Activated gamma-delta T cell (primary cell): ENCODE measurements around the gene PIP5K1C.

ENCODE experiments used
- DNase-seq: peaks from one replicate; lab custom pipeline; 2025; lab: John Stamatoyannopoulos, UW

PIP5K1C gene

GRCh38 chr19:3721131-3721886 is 21.0 kb upstream of the PIP5K1C start:
- DNase-seq: peak; percentile 77

GRCh38 chr19:3720349-3720917 is 20.2 kb upstream of the PIP5K1C start:
- no peak for DNase-seq

GRCh38 chr19:3719868-3720267 is 19.6 kb upstream of the PIP5K1C start:
- DNase-seq: no peak

GRCh38 chr19:3716147-3716668 is 15.9 kb upstream of the PIP5K1C start:
- no peak for DNase-seq

- no peak for DNase-seq
Measured at GRCh38 chr19:3712663-3713611, 12.7 kb upstream of the PIP5K1C start.

- DNase-seq: no peak
Measured at GRCh38 chr19:3710265-3710812, 10.1 kb upstream of the PIP5K1C start.

GRCh38 chr19:3708207-3708931 is 8.1 kb upstream of the PIP5K1C start, which contains the start of gene TJP3:
Gene TJP3 (plus strand): TSS chr19:3708384. CDS start chr19:3728433, 20,049 bp downstream.
- no peak for DNase-seq

GRCh38 chr19:3707868-3708206 is 7.6 kb upstream of the PIP5K1C start:
- DNase-seq: no peak

GRCh38 chr19:3701200-3701599 is 932 bp upstream of the PIP5K1C start:
- DNase-seq: no peak

- DNase-seq: no peak
Measured at GRCh38 chr19:3699741-3700241, 477 bp downstream of the PIP5K1C start.

GRCh38 chr19:3698974-3699740 is 1.1 kb downstream of the PIP5K1C start:
- no peak for DNase-seq

GRCh38 chr19:3698386-3698950 is 1.8 kb downstream of the PIP5K1C start:
- DNase-seq: no peak

GRCh38 chr19:3697671-3698385 is 2.4 kb downstream of the PIP5K1C start:
- DNase-seq: no peak

GRCh38 chr19:3697094-3697493 is 3.2 kb downstream of the PIP5K1C start:
- no peak for DNase-seq

- DNase-seq: no peak
Measured at GRCh38 chr19:3696660-3696995, 3.6 kb downstream of the PIP5K1C start.

GRCh38 chr19:3695986-3696659 is 4.1 kb downstream of the PIP5K1C start:
- no peak for DNase-seq

- DNase-seq: no peak
Measured at GRCh38 chr19:3695124-3695733, 5.0 kb downstream of the PIP5K1C start.

- DNase-seq: no peak
Measured at GRCh38 chr19:3694361-3695123, 5.7 kb downstream of the PIP5K1C start.
